HUES6 (cell line): ENCODE data around the gene ANXA9.

ENCODE experiments used
- H3K27ac ChIP-seq: 2 replicates; pipeline ENCODE4 v1.7.0; 2013; ENCODE audit warnings: low read depth, mild to moderate bottlenecking, low read length, inconsistent platforms
- H3K27me3 ChIP-seq: 2 replicates; pipeline ENCODE4 v1.6.1; 2013; ENCODE audit warnings: low read length; ENCODE audit not compliant: control insufficient read depth, insufficient read depth
- H3K36me3 ChIP-seq: 2 replicates; pipeline ENCODE4 v1.6.1; 2013; ENCODE audit warnings: low read length; ENCODE audit not compliant: control insufficient read depth, insufficient read depth
- H3K4me1 ChIP-seq: 2 replicates; pipeline ENCODE4 v1.6.1; 2013; ENCODE audit warnings: low read length; ENCODE audit not compliant: control insufficient read depth, insufficient read depth
- H3K4me3 ChIP-seq: 2 replicates; pipeline ENCODE4 v1.5.1; 2013; ENCODE audit warnings: low read depth, low read length
- H3K9ac ChIP-seq: one replicate; pipeline ENCODE4 v1.6.1; 2013; ENCODE audit warnings: mild to moderate bottlenecking, low read length
- H3K9me3 ChIP-seq: 2 replicates; pipeline ENCODE4 v1.6.1; 2013; ENCODE audit warnings: low read depth, low read length; ENCODE audit not compliant: control insufficient read depth, insufficient read depth

The ANXA9 gene

DNA sequence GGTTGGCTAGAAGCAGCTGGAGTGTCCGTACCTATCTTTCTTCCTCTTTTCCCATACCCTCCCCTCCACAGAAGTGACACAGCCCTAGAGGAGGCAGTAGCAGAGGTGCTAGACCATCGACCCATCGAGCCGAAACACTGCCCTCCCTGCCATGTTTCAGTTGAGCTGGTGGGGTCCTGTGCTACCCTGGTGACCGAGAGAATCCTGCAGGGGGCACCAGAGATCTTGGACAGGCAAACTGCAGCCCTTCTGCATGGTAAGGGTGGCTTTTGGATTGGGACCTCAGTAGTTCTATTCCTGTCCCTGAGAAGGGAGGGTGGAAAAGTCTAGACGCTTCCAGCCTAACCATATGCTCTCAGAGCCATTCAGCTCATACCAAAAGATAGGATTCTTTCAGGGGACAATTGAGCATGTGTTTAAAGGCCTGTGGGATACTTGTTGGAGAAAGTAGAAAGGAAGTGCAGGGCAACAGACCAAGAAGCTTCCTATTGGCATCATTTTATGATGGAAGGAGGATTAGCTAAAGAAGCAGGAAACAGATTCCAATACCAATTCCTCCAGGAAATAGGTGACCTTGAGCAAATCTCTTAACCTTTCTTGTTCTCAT lies 42.6 kb downstream of the ANXA9 start:
- peaks cover 39% of the 10 kb centered on the region for H3K36me3 ChIP-seq
- H3K27ac ChIP-seq: no peak overlapping the region
- no peaks in the 10 kb centered on the region for H3K9me3 ChIP-seq
- H3K27me3 ChIP-seq: no peaks in the 10 kb centered on the region
- H3K4me3 ChIP-seq: no peak overlapping the region
- no peak overlapping the region for H3K9ac ChIP-seq
- no peaks in the 10 kb centered on the region for H3K4me1 ChIP-seq

DNA sequence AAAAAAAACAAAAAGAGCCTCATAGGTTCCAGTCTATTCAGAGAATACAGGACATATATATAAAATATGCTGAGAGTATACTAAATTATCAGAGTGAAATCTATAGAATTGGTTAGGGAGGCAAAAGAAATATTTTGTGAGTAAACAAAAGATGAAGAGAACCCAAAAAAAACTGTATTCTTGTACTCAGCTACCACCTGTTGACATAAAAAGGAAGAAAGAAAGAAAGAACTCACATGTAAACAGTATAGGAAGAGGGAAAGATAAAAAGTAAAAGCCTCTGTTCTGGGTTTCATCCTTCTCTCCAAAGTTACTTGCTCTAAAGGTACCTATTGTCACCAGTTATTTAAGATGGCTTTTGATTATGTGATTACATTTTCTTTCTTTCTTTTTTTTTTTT lies 44.4 kb downstream of the ANXA9 start:
- no peak overlapping the region for H3K27ac ChIP-seq
- H3K27me3 ChIP-seq: no peaks in the 10 kb centered on the region
- H3K9ac ChIP-seq: no peak overlapping the region
- H3K4me1 ChIP-seq: no peaks in the 10 kb centered on the region
- no peaks in the 10 kb centered on the region for H3K9me3 ChIP-seq
- peaks cover 52% of the 10 kb centered on the region for H3K36me3 ChIP-seq
- H3K4me3 ChIP-seq: no peak overlapping the region

DNA sequence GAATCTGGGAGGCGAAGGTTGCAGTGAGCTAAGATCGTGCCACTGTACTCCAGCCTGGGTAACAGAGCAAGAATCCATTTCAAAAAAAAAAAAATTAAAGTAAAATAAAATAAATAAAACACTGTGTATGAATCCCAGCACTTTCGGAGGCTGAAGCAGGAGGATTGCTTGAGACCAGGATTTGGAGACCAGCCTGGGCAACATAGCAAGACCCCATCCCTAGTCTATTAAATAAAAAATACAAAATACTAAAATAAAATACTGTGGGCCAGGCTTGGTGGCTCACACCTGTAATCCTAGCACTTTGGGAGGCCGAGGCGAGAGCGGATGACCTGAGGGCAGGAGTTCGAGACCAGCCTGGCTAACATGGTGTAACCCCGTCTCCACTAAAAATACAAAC lies 50.1 kb downstream of the ANXA9 start:
- peaks cover 6% of the 10 kb centered on the region; the same call in 1 of the 2 replicates for H3K4me1 ChIP-seq
- no peaks in the 10 kb centered on the region for H3K27me3 ChIP-seq
- H3K9ac ChIP-seq: no peak overlapping the region
- H3K27ac ChIP-seq: no peak overlapping the region
- no peak overlapping the region for H3K4me3 ChIP-seq
- H3K9me3 ChIP-seq: no peaks in the 10 kb centered on the region
- H3K36me3 ChIP-seq: peaks cover 53% of the 10 kb centered on the region

DNA sequence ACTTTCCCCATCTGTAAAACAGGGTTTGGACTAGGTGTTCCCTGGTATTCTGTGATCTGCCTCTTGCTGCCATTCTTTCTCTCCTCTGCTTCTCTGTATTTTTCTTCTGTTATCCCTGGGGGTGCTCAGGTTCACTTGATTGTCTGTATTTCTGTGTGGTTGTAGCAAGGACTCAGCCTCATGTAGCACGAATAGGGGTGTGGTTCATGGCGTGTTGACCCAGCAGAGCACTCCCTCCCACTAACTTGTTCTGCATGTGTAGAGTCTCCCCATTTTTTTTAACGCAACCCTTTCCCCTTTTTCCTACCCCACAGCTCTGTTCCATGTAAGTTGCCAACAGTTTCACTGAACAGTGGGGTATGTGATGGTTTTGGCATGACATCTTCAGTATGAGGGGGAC lies 53.1 kb downstream of the ANXA9 start:
- no peaks in the 10 kb centered on the region for H3K9me3 ChIP-seq
- no peak overlapping the region for H3K27ac ChIP-seq
- peaks cover 6% of the 10 kb centered on the region; the same call in 1 of the 2 replicates for H3K4me1 ChIP-seq
- H3K27me3 ChIP-seq: no peaks in the 10 kb centered on the region
- peaks cover 30% of the 10 kb centered on the region for H3K36me3 ChIP-seq
- no peak overlapping the region for H3K9ac ChIP-seq
- no peak overlapping the region for H3K4me3 ChIP-seq

DNA sequence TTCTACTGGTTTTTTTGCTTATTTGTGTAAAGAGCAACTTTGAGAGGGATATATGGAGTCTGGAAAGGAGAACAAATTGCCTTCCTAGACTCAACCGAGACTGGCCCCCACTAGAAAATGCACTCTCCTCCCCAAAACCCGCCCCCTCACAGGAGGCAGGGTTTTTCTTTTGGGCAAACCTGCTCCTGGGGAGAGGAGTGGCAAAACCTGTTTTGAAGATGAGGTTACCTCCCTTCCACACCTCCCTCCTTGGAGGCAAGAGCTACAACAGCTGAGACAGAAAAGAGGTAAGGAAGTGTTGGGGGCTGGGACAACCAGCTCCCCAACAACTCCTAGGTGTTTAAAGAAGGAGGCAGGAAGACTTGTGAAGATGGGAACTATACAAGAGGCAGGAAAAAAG lies 54.3 kb downstream of the ANXA9 start, which contains the start of gene BNIPL:
BNIPL (plus strand) TSS at position 231 of the 400 bp plus-strand sequence; CDS start at position 371, 140 bp downstream.
- Histone ChIP-seq H3K36me3 (peaks cover 20% of the 10 kb centered on the region), H3K9me3 (no peaks in the 10 kb centered on the region), H3K9ac (no peak within 1 kb of the TSS), H3K4me1 (peaks cover 6% of the 10 kb centered on the region; the same call in 1 of the 2 replicates), H3K4me3 (no peak within 1 kb of the TSS), H3K27ac (no peak within 1 kb of the TSS), H3K27me3 (no peaks in the 10 kb centered on the region)

DNA sequence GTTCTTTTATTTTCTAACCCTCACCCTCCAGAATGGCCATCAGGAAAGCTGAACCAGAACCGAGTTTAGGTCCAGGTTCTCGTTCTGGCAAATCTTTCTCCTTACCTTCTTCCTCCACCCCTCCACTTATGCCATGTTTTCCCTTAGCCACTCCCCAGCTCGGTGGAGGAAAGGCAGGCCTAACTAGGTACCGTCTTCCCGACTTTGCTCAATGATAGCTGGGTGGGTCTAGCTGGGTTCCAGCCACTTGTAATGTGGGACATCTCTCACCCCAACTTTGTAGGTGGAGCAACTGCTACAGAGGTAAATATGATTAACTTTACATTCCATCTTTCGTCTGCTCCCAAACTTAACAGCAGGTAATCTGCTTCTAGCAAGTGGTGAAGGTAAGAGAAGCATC lies 54.9 kb downstream of the ANXA9 start:
- peaks cover 16% of the 10 kb centered on the region for H3K36me3 ChIP-seq
- no peaks in the 10 kb centered on the region for H3K27me3 ChIP-seq
- peaks cover 6% of the 10 kb centered on the region; the same call in 1 of the 2 replicates for H3K4me1 ChIP-seq
- H3K9ac ChIP-seq: no peak overlapping the region
- no peak overlapping the region for H3K4me3 ChIP-seq
- H3K9me3 ChIP-seq: no peaks in the 10 kb centered on the region
- no peak overlapping the region for H3K27ac ChIP-seq

DNA sequence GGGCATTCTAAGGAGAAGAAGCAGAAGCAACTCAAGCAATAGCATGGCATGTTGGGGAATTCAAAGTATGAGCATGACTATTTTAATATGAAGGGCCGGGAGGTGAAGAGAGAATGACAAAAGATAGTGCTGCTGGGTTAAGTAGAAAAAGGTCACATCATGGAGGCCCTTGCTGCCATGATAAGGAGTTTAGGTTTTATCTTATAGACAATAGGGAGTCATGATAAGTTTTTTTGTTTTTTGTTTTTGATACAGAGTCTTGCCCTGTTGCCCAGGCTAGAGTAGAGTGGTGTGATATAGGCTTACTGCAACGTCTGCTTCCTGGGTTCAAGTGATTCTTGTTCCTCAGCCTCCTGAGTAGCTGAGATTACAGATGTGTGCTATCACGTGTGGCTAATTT lies 57.4 kb downstream of the ANXA9 start:
- H3K9ac ChIP-seq: no peak overlapping the region
- peaks cover 7% of the 10 kb centered on the region; the same call in 1 of the 2 replicates for H3K36me3 ChIP-seq
- H3K27ac ChIP-seq: no peak overlapping the region
- no peak overlapping the region for H3K4me3 ChIP-seq
- no peaks in the 10 kb centered on the region for H3K9me3 ChIP-seq
- H3K27me3 ChIP-seq: no peaks in the 10 kb centered on the region
- H3K4me1 ChIP-seq: peaks cover 6% of the 10 kb centered on the region; the same call in 1 of the 2 replicates

DNA sequence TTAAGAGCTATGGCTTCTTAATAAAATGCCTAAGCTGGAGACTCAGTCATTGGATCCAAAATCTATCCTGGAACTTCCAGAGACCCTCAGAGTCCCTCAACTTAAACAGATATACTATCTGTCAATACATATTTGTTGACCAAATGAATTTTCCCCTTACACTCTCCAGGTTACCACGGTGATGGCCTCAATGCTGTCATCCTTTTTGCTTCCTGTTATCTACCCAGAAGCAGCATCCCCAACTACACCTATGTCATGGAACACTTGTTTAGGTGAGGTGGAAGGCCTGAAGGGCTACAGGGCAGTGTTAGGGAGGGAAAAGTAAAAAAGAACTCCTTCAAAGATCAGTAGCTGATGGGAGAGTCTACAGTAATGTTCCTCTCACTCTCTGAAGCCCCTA lies 61.1 kb downstream of the ANXA9 start:
- Histone ChIP-seq H3K4me1 (peaks cover 4% of the 10 kb centered on the region; the same call in 1 of the 2 replicates), H3K4me3 (no peak overlapping the region), H3K9me3 (no peaks in the 10 kb centered on the region), H3K36me3 (no peaks in the 10 kb centered on the region), H3K27ac (no peak overlapping the region), H3K27me3 (no peaks in the 10 kb centered on the region), H3K9ac (no peak overlapping the region)
